HL-60 (cell line): Measurements from ENCODE around the gene THRAP3.

Experiments
- GABPA ChIP-seq: IDR thresholded peaks from 2 replicates; pipeline ENCODE4 v1.6.1; 2012; ENCODE audit warnings: low read depth
- POLR2AphosphoS5 ChIP-seq: IDR thresholded peaks from 2 replicates; pipeline ENCODE4 v1.6.1; 2012; ENCODE audit warnings: low read depth
- TF ChIP-seq, protein P1 (sequence below): IDR thresholded peaks from one replicate; pipeline ENCODE4 v1.5.1; 2011; ENCODE audit warnings: low read length, control low read depth, inconsistent platforms; ENCODE audit not compliant: insufficient read depth
- TF ChIP-seq, protein P2 (sequence below): IDR thresholded peaks from 2 replicates; pipeline ENCODE4 v1.6.1; 2012; ENCODE audit warnings: low read depth; ENCODE audit not compliant: insufficient replicate concordance

DNA sequence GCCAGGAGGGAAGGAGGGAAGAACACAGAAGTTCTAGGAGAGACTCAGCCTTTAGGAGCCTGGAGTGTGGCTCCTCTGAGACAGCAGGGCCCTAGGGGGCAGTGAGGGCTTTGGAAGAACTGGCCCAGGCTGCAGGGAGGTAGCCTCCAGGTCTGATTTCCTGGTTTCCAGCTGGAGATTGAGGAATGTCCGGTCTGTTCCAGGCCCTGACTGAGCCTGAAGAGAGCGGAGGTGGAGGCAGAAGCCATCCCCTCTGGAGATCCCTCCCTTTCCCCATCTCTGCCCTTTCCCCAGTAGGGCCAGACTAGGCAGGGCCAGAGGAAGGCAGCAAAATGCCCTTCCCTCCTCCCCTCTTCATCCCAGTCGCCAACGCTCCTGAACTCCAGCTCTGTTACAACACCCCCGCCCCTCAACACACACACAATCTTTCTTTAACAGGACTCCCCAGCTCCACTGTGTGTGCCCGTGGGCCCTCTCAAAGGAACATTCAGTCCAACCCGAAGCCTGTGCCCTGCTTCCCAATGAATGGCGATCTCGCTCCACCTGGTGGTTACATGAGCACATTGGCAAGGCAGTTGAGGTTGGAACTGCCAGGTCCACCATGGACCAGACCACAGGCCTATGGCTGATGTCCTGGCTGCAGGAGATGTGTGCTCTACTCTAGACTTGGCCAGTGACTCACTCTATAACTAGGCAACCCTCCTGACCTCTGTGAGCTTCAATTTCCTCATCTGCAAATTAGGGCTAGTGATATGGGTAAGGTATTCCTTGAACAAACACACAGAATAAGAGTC is 36.2 kb upstream of the THRAP3 start:
- TF ChIP-seq, protein P1, sequence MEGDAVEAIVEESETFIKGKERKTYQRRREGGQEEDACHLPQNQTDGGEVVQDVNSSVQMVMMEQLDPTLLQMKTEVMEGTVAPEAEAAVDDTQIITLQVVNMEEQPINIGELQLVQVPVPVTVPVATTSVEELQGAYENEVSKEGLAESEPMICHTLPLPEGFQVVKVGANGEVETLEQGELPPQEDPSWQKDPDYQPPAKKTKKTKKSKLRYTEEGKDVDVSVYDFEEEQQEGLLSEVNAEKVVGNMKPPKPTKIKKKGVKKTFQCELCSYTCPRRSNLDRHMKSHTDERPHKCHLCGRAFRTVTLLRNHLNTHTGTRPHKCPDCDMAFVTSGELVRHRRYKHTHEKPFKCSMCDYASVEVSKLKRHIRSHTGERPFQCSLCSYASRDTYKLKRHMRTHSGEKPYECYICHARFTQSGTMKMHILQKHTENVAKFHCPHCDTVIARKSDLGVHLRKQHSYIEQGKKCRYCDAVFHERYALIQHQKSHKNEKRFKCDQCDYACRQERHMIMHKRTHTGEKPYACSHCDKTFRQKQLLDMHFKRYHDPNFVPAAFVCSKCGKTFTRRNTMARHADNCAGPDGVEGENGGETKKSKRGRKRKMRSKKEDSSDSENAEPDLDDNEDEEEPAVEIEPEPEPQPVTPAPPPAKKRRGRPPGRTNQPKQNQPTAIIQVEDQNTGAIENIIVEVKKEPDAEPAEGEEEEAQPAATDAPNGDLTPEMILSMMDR: peak; percentile 72
- TF ChIP-seq GABPA (no peak), POLR2AphosphoS5 (no peak)
- TF ChIP-seq, protein P2, sequence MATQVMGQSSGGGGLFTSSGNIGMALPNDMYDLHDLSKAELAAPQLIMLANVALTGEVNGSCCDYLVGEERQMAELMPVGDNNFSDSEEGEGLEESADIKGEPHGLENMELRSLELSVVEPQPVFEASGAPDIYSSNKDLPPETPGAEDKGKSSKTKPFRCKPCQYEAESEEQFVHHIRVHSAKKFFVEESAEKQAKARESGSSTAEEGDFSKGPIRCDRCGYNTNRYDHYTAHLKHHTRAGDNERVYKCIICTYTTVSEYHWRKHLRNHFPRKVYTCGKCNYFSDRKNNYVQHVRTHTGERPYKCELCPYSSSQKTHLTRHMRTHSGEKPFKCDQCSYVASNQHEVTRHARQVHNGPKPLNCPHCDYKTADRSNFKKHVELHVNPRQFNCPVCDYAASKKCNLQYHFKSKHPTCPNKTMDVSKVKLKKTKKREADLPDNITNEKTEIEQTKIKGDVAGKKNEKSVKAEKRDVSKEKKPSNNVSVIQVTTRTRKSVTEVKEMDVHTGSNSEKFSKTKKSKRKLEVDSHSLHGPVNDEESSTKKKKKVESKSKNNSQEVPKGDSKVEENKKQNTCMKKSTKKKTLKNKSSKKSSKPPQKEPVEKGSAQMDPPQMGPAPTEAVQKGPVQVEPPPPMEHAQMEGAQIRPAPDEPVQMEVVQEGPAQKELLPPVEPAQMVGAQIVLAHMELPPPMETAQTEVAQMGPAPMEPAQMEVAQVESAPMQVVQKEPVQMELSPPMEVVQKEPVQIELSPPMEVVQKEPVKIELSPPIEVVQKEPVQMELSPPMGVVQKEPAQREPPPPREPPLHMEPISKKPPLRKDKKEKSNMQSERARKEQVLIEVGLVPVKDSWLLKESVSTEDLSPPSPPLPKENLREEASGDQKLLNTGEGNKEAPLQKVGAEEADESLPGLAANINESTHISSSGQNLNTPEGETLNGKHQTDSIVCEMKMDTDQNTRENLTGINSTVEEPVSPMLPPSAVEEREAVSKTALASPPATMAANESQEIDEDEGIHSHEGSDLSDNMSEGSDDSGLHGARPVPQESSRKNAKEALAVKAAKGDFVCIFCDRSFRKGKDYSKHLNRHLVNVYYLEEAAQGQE: no peak
